Measurements from ENCODE around the gene NUPR1. TPM values are rescaled to one million over a fixed set of nuclear protein-coding genes. Genes with fewer than 3 reads are reported as not detected.
"Not testable (repeated sequence)": the region's sequence is repeated elsewhere in the genome, so short reads cannot be mapped to it uniquely, and the experiment has no call there.

Gene NUPR1
- total RNA-seq, 1 donor from 2014 or later = 8.7 TPM

GRCh38 chr16:28527100-28527785, 11.5 kb downstream of the NUPR1 start:
- DNase-seq (ENCODE audit: low spot score) = not testable (repeated sequence)

- no peak for DNase-seq (ENCODE audit: low spot score)
Measured at GRCh38 chr16:28526201-28527099, 12.3 kb downstream of the NUPR1 start.

GRCh38 chr16:28524681-28525171, 14.0 kb downstream of the NUPR1 start:
- DNase-seq (ENCODE audit: low spot score) = no peak

- DNase-seq (ENCODE audit: low spot score) = no peak
Measured at GRCh38 chr16:28522792-28523191, 16.0 kb downstream of the NUPR1 start.

GRCh38 chr16:28521436-28521835, 17.3 kb downstream of the NUPR1 start:
- no peak for DNase-seq (ENCODE audit: low spot score)

GRCh38 chr16:28520672-28521071, 18.1 kb downstream of the NUPR1 start:
- DNase-seq (ENCODE audit: low spot score) = no peak

- no peak for DNase-seq (ENCODE audit: low spot score)
Measured at GRCh38 chr16:28514246-28514645, 24.5 kb downstream of the NUPR1 start.

- DNase-seq (ENCODE audit: low spot score) = no peak
Measured at GRCh38 chr16:28513484-28514181, 25.1 kb downstream of the NUPR1 start.

- DNase-seq (ENCODE audit: low spot score) = no peak
Measured at GRCh38 chr16:28511801-28512789, 26.7 kb downstream of the NUPR1 start.

- no peak for DNase-seq (ENCODE audit: low spot score)
Measured at GRCh38 chr16:28511031-28511430, 27.7 kb downstream of the NUPR1 start.

GRCh38 chr16:28505489-28506137, 33.2 kb downstream of the NUPR1 start:
- no peak for DNase-seq (ENCODE audit: low spot score)

- no peak for DNase-seq (ENCODE audit: low spot score)
Measured at GRCh38 chr16:28504707-28505404, 33.9 kb downstream of the NUPR1 start.

GRCh38 chr16:28503470-28504259, 35.1 kb downstream of the NUPR1 start:
- DNase-seq (ENCODE audit: low spot score) = no peak

- no peak for DNase-seq (ENCODE audit: low spot score)
Measured at GRCh38 chr16:28502290-28502689, 36.5 kb downstream of the NUPR1 start.

- DNase-seq (ENCODE audit: low spot score) = no peak
Measured at GRCh38 chr16:28501258-28502232, 37.2 kb downstream of the NUPR1 start.

GRCh38 chr16:28500476-28501180, 38.1 kb downstream of the NUPR1 start:
- not testable (repeated sequence) for DNase-seq (ENCODE audit: low spot score)

GRCh38 chr16:28499854-28500253, 38.9 kb downstream of the NUPR1 start:
- DNase-seq (ENCODE audit: low spot score) = no peak

Data from umbilical cord (tissue), 2 donors.